ENCODE measurements around the gene FARP1. TPM values are rescaled to one million over a fixed set of nuclear protein-coding genes. Genes with fewer than 3 reads are reported as not detected.

The FARP1 gene
- total RNA-seq, 1 donor from 2014 or later = 278 TPM

DNA sequence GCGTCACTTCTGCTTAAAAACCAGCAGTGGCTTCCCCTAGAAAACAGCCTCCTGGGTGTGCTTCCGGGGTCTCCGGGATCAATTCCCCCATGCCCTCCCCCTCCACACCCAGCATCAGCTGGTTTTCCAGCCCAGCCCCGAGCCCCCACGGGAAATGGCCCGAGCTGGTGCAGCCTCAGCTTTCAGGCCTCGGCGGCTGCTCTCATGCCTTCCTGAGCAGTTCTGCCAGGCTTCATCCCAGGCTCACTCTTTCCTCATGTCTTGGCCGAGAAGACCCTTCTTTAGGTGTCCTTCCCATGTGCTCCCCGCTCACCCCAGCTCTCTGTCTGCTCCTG is 137.2 kb downstream of the FARP1 start:
- no peak overlapping the region for H3K4me3 Mint-ChIP-seq (ENCODE audit: low read depth)
- no peaks in the 10 kb centered on the region for H3K27me3 Mint-ChIP-seq
- no peaks in the 10 kb centered on the region for H3K36me3 Mint-ChIP-seq (ENCODE audit: insufficient read depth)
- no peaks in the 10 kb centered on the region for H3K9me3 Mint-ChIP-seq (ENCODE audit: low read depth)
- H3K4me1 Mint-ChIP-seq (ENCODE audit: low read depth) = peaks cover 21% of the 10 kb centered on the region
- TF ChIP-seq, protein P1, sequence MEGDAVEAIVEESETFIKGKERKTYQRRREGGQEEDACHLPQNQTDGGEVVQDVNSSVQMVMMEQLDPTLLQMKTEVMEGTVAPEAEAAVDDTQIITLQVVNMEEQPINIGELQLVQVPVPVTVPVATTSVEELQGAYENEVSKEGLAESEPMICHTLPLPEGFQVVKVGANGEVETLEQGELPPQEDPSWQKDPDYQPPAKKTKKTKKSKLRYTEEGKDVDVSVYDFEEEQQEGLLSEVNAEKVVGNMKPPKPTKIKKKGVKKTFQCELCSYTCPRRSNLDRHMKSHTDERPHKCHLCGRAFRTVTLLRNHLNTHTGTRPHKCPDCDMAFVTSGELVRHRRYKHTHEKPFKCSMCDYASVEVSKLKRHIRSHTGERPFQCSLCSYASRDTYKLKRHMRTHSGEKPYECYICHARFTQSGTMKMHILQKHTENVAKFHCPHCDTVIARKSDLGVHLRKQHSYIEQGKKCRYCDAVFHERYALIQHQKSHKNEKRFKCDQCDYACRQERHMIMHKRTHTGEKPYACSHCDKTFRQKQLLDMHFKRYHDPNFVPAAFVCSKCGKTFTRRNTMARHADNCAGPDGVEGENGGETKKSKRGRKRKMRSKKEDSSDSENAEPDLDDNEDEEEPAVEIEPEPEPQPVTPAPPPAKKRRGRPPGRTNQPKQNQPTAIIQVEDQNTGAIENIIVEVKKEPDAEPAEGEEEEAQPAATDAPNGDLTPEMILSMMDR (IDR thresholded peaks at IDR 0.05; ENCODE audit: unreplicated experiment) = no peak
- H3K27ac Mint-ChIP-seq = peak overlapping the region; percentile 68
- no peak for DNase-seq (ENCODE audit: low spot score, unreplicated experiment)

DNA sequence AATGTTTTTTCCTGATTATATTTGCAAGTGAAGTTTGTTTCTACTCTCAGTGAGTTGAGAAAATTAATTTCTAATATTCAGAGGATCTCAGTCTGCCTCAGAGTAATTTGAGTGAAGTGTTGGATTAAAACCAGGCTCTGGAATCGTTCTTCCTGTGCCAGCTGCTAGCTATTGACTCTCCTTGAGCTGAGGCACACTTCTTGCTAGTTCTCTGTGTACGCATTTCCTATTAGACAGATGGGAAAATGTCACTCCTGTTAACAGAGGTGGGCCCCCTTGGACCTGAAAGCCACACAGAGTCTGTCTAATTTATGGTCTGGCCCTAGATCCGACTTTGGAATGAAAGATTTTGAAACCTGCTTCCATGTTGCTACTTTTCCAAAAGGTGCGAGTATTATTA is 141.8 kb downstream of the FARP1 start:
- Mint-ChIP-seq H3K36me3 (ENCODE audit: insufficient read depth) (peaks cover 4% of the 10 kb centered on the region), H3K4me1 (ENCODE audit: low read depth) (peaks cover 16% of the 10 kb centered on the region), H3K9me3 (ENCODE audit: low read depth) (no peaks in the 10 kb centered on the region), H3K27me3 (no peaks in the 10 kb centered on the region), H3K27ac (no peak overlapping the region), H3K4me3 (ENCODE audit: low read depth) (no peak overlapping the region)
- DNase-seq (ENCODE audit: low spot score, unreplicated experiment) = no peak
- TF ChIP-seq, protein P1 (IDR thresholded peaks at IDR 0.05; ENCODE audit: unreplicated experiment) = no peak

DNA sequence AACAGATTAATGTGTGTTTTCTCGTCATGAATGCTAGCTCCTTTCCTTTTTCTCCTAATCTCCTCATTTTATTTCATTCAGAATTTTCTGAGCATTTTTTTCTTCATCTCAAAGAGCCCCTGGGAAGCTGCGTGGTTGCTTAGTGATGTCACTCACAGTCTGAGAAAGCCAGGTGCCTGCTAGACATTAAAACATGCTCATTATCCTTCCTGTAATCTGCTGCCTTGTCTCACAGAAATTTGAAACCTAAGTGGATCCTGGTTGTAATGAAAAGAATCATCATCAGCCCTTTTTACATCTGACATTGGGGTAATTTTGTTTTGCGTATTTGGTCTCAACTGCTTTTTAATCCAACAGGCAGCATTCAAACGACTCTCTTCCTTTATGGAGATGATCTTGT is 142.4 kb downstream of the FARP1 start:
- Mint-ChIP-seq H3K27ac (no peak overlapping the region), H3K9me3 (ENCODE audit: low read depth) (peaks cover 3% of the 10 kb centered on the region), H3K36me3 (ENCODE audit: insufficient read depth) (peaks cover 6% of the 10 kb centered on the region), H3K4me1 (ENCODE audit: low read depth) (peaks cover 14% of the 10 kb centered on the region), H3K4me3 (ENCODE audit: low read depth) (no peak overlapping the region), H3K27me3 (no peaks in the 10 kb centered on the region)
- no peak for DNase-seq (ENCODE audit: low spot score, unreplicated experiment)
- TF ChIP-seq, protein P1 (IDR thresholded peaks at IDR 0.05; ENCODE audit: unreplicated experiment) = no peak

DNA sequence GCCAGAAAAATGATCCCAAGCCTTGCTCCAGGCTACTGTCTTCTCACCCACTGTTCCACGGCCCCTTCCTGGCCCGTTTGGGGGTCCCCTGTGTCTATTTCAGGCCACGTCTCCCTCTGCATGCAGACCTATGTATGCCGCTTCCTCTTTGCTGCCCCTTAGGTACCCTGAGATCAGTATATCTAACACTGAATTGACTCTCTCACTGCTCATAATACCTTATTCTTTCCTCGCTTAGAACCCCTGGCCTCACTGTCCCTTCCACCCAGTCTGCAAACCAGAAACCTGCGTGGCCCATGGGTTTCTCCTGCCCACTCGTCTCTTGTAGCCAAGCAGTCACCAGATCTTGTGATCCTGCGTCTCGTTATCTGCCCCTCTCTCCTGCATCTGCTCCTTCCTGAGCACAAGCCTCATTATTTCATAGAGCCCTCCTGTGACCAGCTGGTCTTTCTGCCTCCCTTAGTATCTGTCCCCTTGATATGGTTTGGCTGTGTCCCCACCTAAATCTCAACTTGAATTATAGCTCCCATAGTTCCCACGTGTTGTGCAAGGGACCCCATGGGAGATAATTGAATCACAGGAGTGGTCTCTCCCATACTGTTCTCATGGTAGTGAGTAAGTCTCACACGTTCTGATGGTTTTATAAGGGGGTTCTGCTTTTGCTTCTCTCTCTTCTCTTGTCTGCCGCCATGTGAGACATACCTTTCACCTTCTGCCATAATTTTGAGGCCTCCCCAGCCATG is 143.1 kb downstream of the FARP1 start:
- Mint-ChIP-seq H3K36me3 (ENCODE audit: insufficient read depth) (peaks cover 9% of the 10 kb centered on the region), H3K4me3 (ENCODE audit: low read depth) (no peak overlapping the region), H3K4me1 (ENCODE audit: low read depth) (peaks cover 14% of the 10 kb centered on the region), H3K9me3 (ENCODE audit: low read depth) (peaks cover 3% of the 10 kb centered on the region), H3K27me3 (no peaks in the 10 kb centered on the region), H3K27ac (no peak overlapping the region)
- TF ChIP-seq, protein P1 (IDR thresholded peaks at IDR 0.05; ENCODE audit: unreplicated experiment) = no peak
- DNase-seq (ENCODE audit: low spot score, unreplicated experiment) = no peak

DNA sequence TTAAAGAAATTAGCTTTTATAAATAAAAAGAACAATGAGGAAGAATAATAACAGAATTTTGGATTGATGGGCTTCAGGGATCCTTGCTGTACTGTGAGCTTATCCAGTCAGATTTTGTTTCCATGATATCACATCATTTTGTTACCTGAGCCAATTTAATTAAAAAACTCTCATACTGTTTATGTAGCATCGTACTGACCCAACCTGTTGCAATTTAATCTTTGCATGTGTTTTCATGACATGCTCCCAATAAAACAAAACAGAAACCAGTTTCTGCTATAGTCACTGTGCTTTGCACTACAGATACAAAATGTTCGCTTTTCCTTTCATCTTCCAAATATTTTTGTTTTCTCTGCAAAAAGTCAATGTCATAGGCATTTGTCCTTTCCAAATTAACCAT is 143.9 kb downstream of the FARP1 start:
- TF ChIP-seq, protein P1 (IDR thresholded peaks at IDR 0.05; ENCODE audit: unreplicated experiment) = no peak
- peaks cover 20% of the 10 kb centered on the region for H3K4me1 Mint-ChIP-seq (ENCODE audit: low read depth)
- H3K27ac Mint-ChIP-seq = peak overlapping the region; percentile 66
- no peaks in the 10 kb centered on the region for H3K27me3 Mint-ChIP-seq
- no peak overlapping the region for H3K4me3 Mint-ChIP-seq (ENCODE audit: low read depth)
- no peak for DNase-seq (ENCODE audit: low spot score, unreplicated experiment)
- H3K9me3 Mint-ChIP-seq (ENCODE audit: low read depth) = peaks cover 3% of the 10 kb centered on the region
- H3K36me3 Mint-ChIP-seq (ENCODE audit: insufficient read depth) = peaks cover 9% of the 10 kb centered on the region
